Tibial artery (tissue), 4 donors: ENCODE measurements around the gene KIF1A.

Source experiments
- DNase-seq, 2 donors: peaks; one replicate each; pipeline ENCODE4 v3.0.0-alpha.2; 2019
- H3K27ac ChIP-seq, 2 donors: fragments of 200-600 bp; sonication (generic) in 1 of 2; 1 replicate in 1 of 2; 2 replicates in 1 of 2; pipeline ENCODE4 v1.5.1; 2018 to 2019; ENCODE audit warnings: mild to moderate bottlenecking in 1 of 2
- H3K27me3 ChIP-seq, 2 donors: fragments of 200-600 bp; sonication (generic) in 1 of 2; one replicate each; pipeline versions ENCODE4 v1.5.1 to v1.6.0; 2016 to 2019
- H3K36me3 ChIP-seq, 3 donors: fragments of 200-600 bp; sonication (generic) in 2 of 3; one replicate each; pipeline ENCODE4 v1.5.1; 2016 to 2019; ENCODE audit warnings: mild to moderate bottlenecking in 2 of 3
- H3K4me1 ChIP-seq, 4 donors: fragments of 200-600 bp; sonication (generic) in 2 of 4; 1 replicate in 3 of 4; 2 replicates in 1 of 4; pipeline ENCODE4 v1.5.1; 2016 to 2019
- H3K4me3 ChIP-seq, 2 donors: fragments of 200-600 bp; sonication (generic) in 1 of 2; 1 replicate in 1 of 2; 2 replicates in 1 of 2; pipeline ENCODE4 v1.5.1; 2018 to 2019; ENCODE audit warnings: mild to moderate bottlenecking in 2 of 2
- H3K9me3 ChIP-seq, 3 donors: fragments of 200-600 bp; sonication (generic) in 1 of 3; one replicate each; pipeline ENCODE4 v1.5.1; 2016 to 2019
- CTCF ChIP-seq, 2 experiments: fragments of 200-600 bp in 1 of 2; fragments of 450-650 bp in 1 of 2; IDR thresholded peaks; one replicate each; pipeline ENCODE4 v1.5.1; 2017 to 2019; ENCODE audit warnings: antibody characterized with exemption in 2 of 2, mild to moderate bottlenecking in 1 of 2, moderate library complexity in 1 of 2
- intact Hi-C: fragments of 100-400 bp; cut with DNase I; formaldehyde crosslinking; loops from one replicate; pipeline ENCODE4 v1.15.0; 2023; ENCODE audit warnings: low total_unique reads

Gene KIF1A

GRCh38 chr2:240689975-240690374 lies 130.0 kb downstream of the KIF1A start:
- Histone ChIP-seq H3K4me1 (no peaks in the 10 kb centered on the region), H3K27ac (no peak overlapping the region), H3K27me3 (peaks cover 0 to 23% of the 10 kb centered on the region in 2 donors), H3K4me3 (no peak overlapping the region), H3K36me3 (no peaks in the 10 kb centered on the region), H3K9me3 (no peaks in the 10 kb centered on the region)
- no peak for DNase-seq
- TF ChIP-seq CTCF (IDR thresholded peaks at IDR 0.05) = no peak
- intact Hi-C loops = no loop called here

GRCh38 chr2:240688553-240688919 lies 131.5 kb downstream of the KIF1A start:
- Histone ChIP-seq H3K36me3 (no peaks in the 10 kb centered on the region), H3K27ac (no peak overlapping the region), H3K4me3 (no peak overlapping the region), H3K4me1 (no peaks in the 10 kb centered on the region), H3K27me3 (peaks cover 0 to 23% of the 10 kb centered on the region in 2 donors), H3K9me3 (no peaks in the 10 kb centered on the region)
- DNase-seq = no peak
- intact Hi-C loops = no loop called here
- TF ChIP-seq CTCF (IDR thresholded peaks at IDR 0.05) = no peak

- TF ChIP-seq CTCF (IDR thresholded peaks at IDR 0.05) = no peak
- intact Hi-C loops = no loop called here
- Histone ChIP-seq H3K27ac (no peak overlapping the region), H3K27me3 (peaks cover 0 to 23% of the 10 kb centered on the region in 2 donors), H3K36me3 (no peaks in the 10 kb centered on the region), H3K4me1 (no peaks in the 10 kb centered on the region), H3K9me3 (no peaks in the 10 kb centered on the region), H3K4me3 (no peak overlapping the region)
- DNase-seq = no peak
Observed at GRCh38 chr2:240687741-240688552, 132.1 kb downstream of the KIF1A start.

GRCh38 chr2:240687045-240687740 lies 132.8 kb downstream of the KIF1A start:
- Histone ChIP-seq H3K4me3 (no peak overlapping the region), H3K4me1 (no peaks in the 10 kb centered on the region), H3K9me3 (no peaks in the 10 kb centered on the region), H3K36me3 (no peaks in the 10 kb centered on the region), H3K27ac (no peak overlapping the region), H3K27me3 (peaks cover 0 to 23% of the 10 kb centered on the region in 2 donors)
- TF ChIP-seq CTCF (IDR thresholded peaks at IDR 0.05) = no peak
- intact Hi-C loops = no loop called here
- no peak for DNase-seq

- no peak for DNase-seq
- Histone ChIP-seq H3K27me3 (peaks cover 0 to 23% of the 10 kb centered on the region in 2 donors), H3K9me3 (no peaks in the 10 kb centered on the region), H3K27ac (no peak overlapping the region), H3K4me3 (no peak overlapping the region), H3K4me1 (no peaks in the 10 kb centered on the region), H3K36me3 (no peaks in the 10 kb centered on the region)
- intact Hi-C loops = no loop called here
- no peak for TF ChIP-seq CTCF (IDR thresholded peaks at IDR 0.05)
Observed at GRCh38 chr2:240686460-240686859, 133.6 kb downstream of the KIF1A start.
